ENCODE measurements around the gene TMEM139. TPM values are rescaled to one million over a fixed set of nuclear protein-coding genes. Genes with fewer than 3 reads are reported as not detected.

Gene TMEM139
- 1 to 10 TPM; 1.3 to 1.5 TPM for total RNA-seq

- H3K9me3 Mint-ChIP-seq = peaks cover 0 to 2% of the 10 kb centered on the region in 2 donors
- no peak within 1 kb of the TSS for H3K27ac Mint-ChIP-seq
- H3K36me3 Mint-ChIP-seq (ENCODE audit: insufficient read depth in 2 of 2) = peaks cover 4 to 8% of the 10 kb centered on the region in 2 donors
- ATAC-seq (replicated peaks in 1 of 2) (no peak), DNase-seq (no peak)
- H3K4me3 Mint-ChIP-seq = peak within 1 kb of the TSS; percentile 5 to 16
- H3K27me3 Mint-ChIP-seq (ENCODE audit: low read depth) = no peaks in the 10 kb centered on the region
- H3K4me1 Mint-ChIP-seq (ENCODE audit: low read depth) = peaks cover 55% of the 10 kb centered on the region
Observed at GRCh38 chr7:143284591-143285469, at the start of gene TMEM139. Gene TMEM139 (plus strand): TSS chr7:143284958. CDS start chr7:143285958, 1,000 bp downstream.

- no peak for ATAC-seq (replicated peaks in 1 of 2)
- Mint-ChIP-seq H3K27me3 (ENCODE audit: low read depth) (peaks cover 12% of the 10 kb centered on the region), H3K4me3 (no peak overlapping the region), H3K9me3 (peaks cover 6 to 13% of the 10 kb centered on the region in 2 donors), H3K4me1 (ENCODE audit: low read depth) (peaks cover 7% of the 10 kb centered on the region), H3K36me3 (ENCODE audit: insufficient read depth in 2 of 2) (peaks cover 10 to 14% of the 10 kb centered on the region in 2 donors), H3K27ac (no peak overlapping the region)
- DNase-seq = no peak
Observed at GRCh38 chr7:143235561-143235960, 49.2 kb upstream of the TMEM139 start.

- no peak for DNase-seq
- peaks cover 10 to 14% of the 10 kb centered on the region in 2 donors for H3K36me3 Mint-ChIP-seq (ENCODE audit: insufficient read depth in 2 of 2)
- H3K9me3 Mint-ChIP-seq = peaks cover 6 to 13% of the 10 kb centered on the region in 2 donors
- no peak for ATAC-seq (replicated peaks in 1 of 2)
- peaks cover 12% of the 10 kb centered on the region for H3K27me3 Mint-ChIP-seq (ENCODE audit: low read depth)
- no peak overlapping the region for H3K4me3 Mint-ChIP-seq
- no peak overlapping the region for H3K27ac Mint-ChIP-seq
- peaks cover 17% of the 10 kb centered on the region for H3K4me1 Mint-ChIP-seq (ENCODE audit: low read depth)
Observed at GRCh38 chr7:143236408-143236990, 48.3 kb upstream of the TMEM139 start.

- no peak overlapping the region for H3K4me3 Mint-ChIP-seq
- ATAC-seq (replicated peaks in 1 of 2) = no peak
Observed at GRCh38 chr7:143237366-143237765, 47.4 kb upstream of the TMEM139 start.

GRCh38 chr7:143238289-143238980 is 46.3 kb upstream of the TMEM139 start:
- ATAC-seq (replicated peaks in 1 of 2) (no peak), DNase-seq (no peak)
- no peak overlapping the region for H3K27ac Mint-ChIP-seq
- H3K36me3 Mint-ChIP-seq (ENCODE audit: insufficient read depth in 2 of 2) = peaks cover 13 to 14% of the 10 kb centered on the region in 2 donors
- no peak overlapping the region for H3K4me3 Mint-ChIP-seq
- H3K9me3 Mint-ChIP-seq = peaks cover 6 to 13% of the 10 kb centered on the region in 2 donors
- peaks cover 22% of the 10 kb centered on the region for H3K4me1 Mint-ChIP-seq (ENCODE audit: low read depth)
- H3K27me3 Mint-ChIP-seq (ENCODE audit: low read depth) = peaks cover 12% of the 10 kb centered on the region

More at GRCh38 chr7:143237366-143237765, 47.4 kb upstream of the TMEM139 start:
- Mint-ChIP-seq H3K27me3 (ENCODE audit: low read depth) (peaks cover 12% of the 10 kb centered on the region), H3K36me3 (ENCODE audit: insufficient read depth in 2 of 2) (peaks cover 13 to 14% of the 10 kb centered on the region in 2 donors), H3K9me3 (peaks cover 6 to 13% of the 10 kb centered on the region in 2 donors), H3K27ac (no peak overlapping the region), H3K4me1 (ENCODE audit: low read depth) (peaks cover 22% of the 10 kb centered on the region)
- DNase-seq = no peak

GRCh38 chr7:143239813-143240212 is 44.9 kb upstream of the TMEM139 start:
- Mint-ChIP-seq H3K9me3 (peaks cover 6 to 13% of the 10 kb centered on the region in 2 donors), H3K27ac (peak overlapping the region; percentile 67), H3K4me1 (ENCODE audit: low read depth) (peaks cover 35% of the 10 kb centered on the region), H3K4me3 (peak overlapping the region in 1 of 2 donors; percentile 70), H3K27me3 (ENCODE audit: low read depth) (peaks cover 12% of the 10 kb centered on the region), H3K36me3 (ENCODE audit: insufficient read depth in 2 of 2) (peaks cover 13 to 14% of the 10 kb centered on the region in 2 donors)
- DNase-seq = no peak
- peak; percentile 26 for ATAC-seq (replicated peaks in 1 of 2)

- H3K27ac Mint-ChIP-seq = peak overlapping the region; percentile 77
- ATAC-seq (replicated peaks in 1 of 2) = peak; percentile 79 to 83
- peaks cover 42% of the 10 kb centered on the region for H3K4me1 Mint-ChIP-seq (ENCODE audit: low read depth)
- H3K9me3 Mint-ChIP-seq = peaks cover 6 to 13% of the 10 kb centered on the region in 2 donors
- H3K36me3 Mint-ChIP-seq (ENCODE audit: insufficient read depth in 2 of 2) = peaks cover 13 to 14% of the 10 kb centered on the region in 2 donors
- DNase-seq = peak; percentile 70 to 74
- peak overlapping the region; percentile 16 to 70 for H3K4me3 Mint-ChIP-seq
- peaks cover 12% of the 10 kb centered on the region for H3K27me3 Mint-ChIP-seq (ENCODE audit: low read depth)
Observed at GRCh38 chr7:143240291-143241168, 44.2 kb upstream of the TMEM139 start.

- Mint-ChIP-seq H3K27ac (no peak overlapping the region), H3K27me3 (ENCODE audit: low read depth) (no peaks in the 10 kb centered on the region), H3K4me1 (ENCODE audit: low read depth) (peaks cover 60% of the 10 kb centered on the region), H3K36me3 (ENCODE audit: insufficient read depth in 2 of 2) (peaks cover 6 to 11% of the 10 kb centered on the region in 2 donors), H3K4me3 (no peak overlapping the region), H3K9me3 (peaks cover 3 to 4% of the 10 kb centered on the region in 2 donors)
- no peak for ATAC-seq (replicated peaks in 1 of 2)
- DNase-seq = no peak
Observed at GRCh38 chr7:143242306-143242705, 42.5 kb upstream of the TMEM139 start.

GRCh38 chr7:143243111-143243510 is 41.6 kb upstream of the TMEM139 start:
- Mint-ChIP-seq H3K27me3 (ENCODE audit: low read depth) (no peaks in the 10 kb centered on the region), H3K4me3 (no peak overlapping the region), H3K27ac (no peak overlapping the region), H3K4me1 (ENCODE audit: low read depth) (peaks cover 66% of the 10 kb centered on the region), H3K9me3 (peaks cover 2 to 3% of the 10 kb centered on the region in 2 donors), H3K36me3 (ENCODE audit: insufficient read depth in 2 of 2) (peaks cover 6% of the 10 kb centered on the region in 2 donors)
- ATAC-seq (replicated peaks in 1 of 2) (no peak), DNase-seq (no peak)

GRCh38 chr7:143243614-143244013 is 41.1 kb upstream of the TMEM139 start:
- Mint-ChIP-seq H3K9me3 (peaks cover 3 to 4% of the 10 kb centered on the region in 2 donors), H3K36me3 (ENCODE audit: insufficient read depth in 2 of 2) (peaks cover 5 to 6% of the 10 kb centered on the region in 2 donors), H3K4me3 (peak overlapping the region; percentile 43 to 56), H3K4me1 (ENCODE audit: low read depth) (peaks cover 71% of the 10 kb centered on the region), H3K27ac (peak overlapping the region; percentile 48), H3K27me3 (ENCODE audit: low read depth) (no peaks in the 10 kb centered on the region)
- ATAC-seq (replicated peaks in 1 of 2) = no peak
- DNase-seq = no peak

- Mint-ChIP-seq H3K27me3 (ENCODE audit: low read depth) (no peaks in the 10 kb centered on the region), H3K27ac (peak overlapping the region; percentile 91), H3K4me3 (peak overlapping the region; percentile 40 to 56), H3K4me1 (ENCODE audit: low read depth) (peaks cover 78% of the 10 kb centered on the region), H3K9me3 (peaks cover 3 to 8% of the 10 kb centered on the region in 2 donors), H3K36me3 (ENCODE audit: insufficient read depth in 2 of 2) (peaks cover 9% of the 10 kb centered on the region in 2 donors)
- DNase-seq = no peak
- ATAC-seq (replicated peaks in 1 of 2) = no peak
Observed at GRCh38 chr7:143244321-143244720, 40.4 kb upstream of the TMEM139 start.

GRCh38 chr7:143245123-143245522 is 39.6 kb upstream of the TMEM139 start:
- peak in 1 of 2 donors; percentile 29 for DNase-seq
- Mint-ChIP-seq H3K4me3 (peak overlapping the region; percentile 50 to 75), H3K4me1 (ENCODE audit: low read depth) (peaks cover 83% of the 10 kb centered on the region)

More at GRCh38 chr7:143245123-143245522, 39.6 kb upstream of the TMEM139 start:
- Mint-ChIP-seq H3K27me3 (ENCODE audit: low read depth) (no peaks in the 10 kb centered on the region), H3K36me3 (ENCODE audit: insufficient read depth in 2 of 2) (peaks cover 11 to 15% of the 10 kb centered on the region in 2 donors), H3K27ac (peak overlapping the region; percentile 42), H3K9me3 (peaks cover 7 to 8% of the 10 kb centered on the region in 2 donors)
- peak; percentile 69 to 71 for ATAC-seq (replicated peaks in 1 of 2)
